GM19351 (cell line): ENCODE data around the gene BTBD9.

ENCODE experiments used
- ATAC-seq: cut with Tn5 transposase; IDR thresholded peaks from one replicate; pipeline ENCODE4 v1.9.1; 2021; ENCODE audit warnings: mild to moderate bottlenecking, moderate library complexity; ENCODE audit not compliant: unreplicated experiment

The BTBD9 gene

GRCh38 chr6:38512211-38512610 is 127.5 kb downstream of the BTBD9 start:
- ATAC-seq = no peak

GRCh38 chr6:38510205-38510604 is 129.5 kb downstream of the BTBD9 start:
- ATAC-seq = no peak

GRCh38 chr6:38509713-38510112 is 130.0 kb downstream of the BTBD9 start:
- ATAC-seq = no peak

- no peak for ATAC-seq
These were observed 130.8 kb downstream of the BTBD9 start for GRCh38 chr6:38508894-38509293.

GRCh38 chr6:38508286-38508685 is 131.4 kb downstream of the BTBD9 start:
- no peak for ATAC-seq

GRCh38 chr6:38507173-38507572 is 132.6 kb downstream of the BTBD9 start:
- ATAC-seq = no peak

- no peak for ATAC-seq
These were observed 133.9 kb downstream of the BTBD9 start for GRCh38 chr6:38505826-38506225.

GRCh38 chr6:38504996-38505395 is 134.7 kb downstream of the BTBD9 start:
- no peak for ATAC-seq

- ATAC-seq = no peak
These were observed 135.6 kb downstream of the BTBD9 start for GRCh38 chr6:38503960-38504682.

- no peak for ATAC-seq
These were observed 136.5 kb downstream of the BTBD9 start for GRCh38 chr6:38503032-38503773.

GRCh38 chr6:38502423-38502822 is 137.3 kb downstream of the BTBD9 start:
- ATAC-seq = no peak

- no peak for ATAC-seq
These were observed 137.8 kb downstream of the BTBD9 start for GRCh38 chr6:38501931-38502330.

GRCh38 chr6:38499529-38500096 is 140.1 kb downstream of the BTBD9 start:
- ATAC-seq = no peak

GRCh38 chr6:38498805-38499445 is 140.8 kb downstream of the BTBD9 start:
- no peak for ATAC-seq

GRCh38 chr6:38498085-38498484 is 141.6 kb downstream of the BTBD9 start:
- no peak for ATAC-seq

GRCh38 chr6:38497546-38497945 is 142.2 kb downstream of the BTBD9 start:
- ATAC-seq = no peak

- peak; percentile 56 for ATAC-seq
These were observed 143.7 kb downstream of the BTBD9 start for GRCh38 chr6:38495922-38496635.

- no peak for ATAC-seq
These were observed 144.2 kb downstream of the BTBD9 start for GRCh38 chr6:38495518-38495917.

GRCh38 chr6:38493931-38494547 is 145.7 kb downstream of the BTBD9 start:
- ATAC-seq = no peak

GRCh38 chr6:38492031-38492430 is 147.7 kb downstream of the BTBD9 start:
- no peak for ATAC-seq

- no peak for ATAC-seq
These were observed 149.8 kb downstream of the BTBD9 start for GRCh38 chr6:38489951-38490350.
